H9 (cell line): ENCODE results near the gene CRACR2B. TPM values are rescaled to one million over a fixed set of nuclear protein-coding genes. Genes with fewer than 3 reads are reported as not detected.

Experiments used
- DNase-seq: peaks from one replicate; pipeline ENCODE4 v3.0.0-alpha.2; 2017
- H2AFZ ChIP-seq: one replicate; pipeline ENCODE4 v1.6.1; 2013; ENCODE audit warnings: mild to moderate bottlenecking, low read length, control low read depth, moderate library complexity
- H2AK5ac ChIP-seq: 2 replicates; pipeline ENCODE4 v1.6.1; 2013; ENCODE audit warnings: low read length, control low read depth, mixed read lengths; ENCODE audit not compliant: insufficient read length
- H2BK120ac ChIP-seq: one replicate; pipeline ENCODE4 v1.6.1; 2013; ENCODE audit warnings: low read depth, mild to moderate bottlenecking, low read length, control low read depth, inconsistent platforms; ENCODE audit not compliant: poor library complexity, severe bottlenecking
- H2BK12ac ChIP-seq: 2 replicates; pipeline ENCODE4 v1.6.1; 2013; ENCODE audit warnings: low read length, control low read depth, mixed read lengths, low read depth; ENCODE audit not compliant: insufficient read length
- H2BK15ac ChIP-seq: 2 replicates; pipeline ENCODE4 v1.6.1; 2013; ENCODE audit warnings: low read depth, low read length, control low read depth
- H2BK20ac ChIP-seq: one replicate; pipeline ENCODE4 v1.6.1; 2013; ENCODE audit warnings: low read depth, mild to moderate bottlenecking, low read length, control low read depth, inconsistent platforms; ENCODE audit not compliant: poor library complexity, severe bottlenecking
- H2BK5ac ChIP-seq: 2 replicates; pipeline ENCODE4 v1.6.1; 2013; ENCODE audit warnings: low read length, control low read depth, mixed read lengths; ENCODE audit not compliant: insufficient read length
- H3K14ac ChIP-seq: 2 replicates; pipeline ENCODE4 v1.6.1; 2013; ENCODE audit warnings: low read length, control low read depth; ENCODE audit not compliant: insufficient read depth
- H3K18ac ChIP-seq: 2 replicates; pipeline ENCODE4 v1.6.1; 2013; ENCODE audit warnings: low read depth, mild to moderate bottlenecking, mixed read lengths, low read length, control low read depth; ENCODE audit not compliant: insufficient read length
- H3K23ac ChIP-seq: 2 replicates; pipeline ENCODE4 v1.6.1; 2013; ENCODE audit warnings: low read length, control low read depth, mixed read lengths, low read depth; ENCODE audit not compliant: insufficient read length
- H3K23me2 ChIP-seq: 2 replicates; pipeline ENCODE4 v1.6.1; 2013; ENCODE audit warnings: low read depth, mild to moderate bottlenecking, mixed read lengths, low read length, control low read depth; ENCODE audit not compliant: insufficient read length, poor library complexity, severe bottlenecking
- H3K27ac ChIP-seq: 2 replicates; pipeline ENCODE4 v1.5.1; 2013; ENCODE audit warnings: low read length, control low read depth, mixed read lengths, low read depth; ENCODE audit not compliant: insufficient read length
- H3K27me3 ChIP-seq: 2 replicates; pipeline ENCODE4 v1.6.1; 2013; ENCODE audit warnings: low read length, control low read depth, inconsistent platforms; ENCODE audit not compliant: insufficient read depth
- H3K4ac ChIP-seq: 2 replicates; pipeline ENCODE4 v1.6.1; 2013; ENCODE audit warnings: low read depth, mild to moderate bottlenecking, control low read depth, inconsistent platforms, low read length, moderate library complexity
- H3K4me1 ChIP-seq: 2 replicates; pipeline ENCODE4 v1.6.1; 2013; ENCODE audit warnings: low read length, control low read depth, inconsistent platforms; ENCODE audit not compliant: insufficient read depth
- H3K4me2 ChIP-seq: 2 replicates; pipeline ENCODE4 v1.6.1; 2013; ENCODE audit warnings: low read length, control low read depth, mixed read lengths; ENCODE audit not compliant: insufficient read length, insufficient read depth
- H3K56ac ChIP-seq: 2 replicates; pipeline ENCODE4 v1.6.1; 2013; ENCODE audit warnings: low read depth, mild to moderate bottlenecking, mixed read lengths, low read length, control low read depth; ENCODE audit not compliant: insufficient read length
- H3K79me1 ChIP-seq: 2 replicates; pipeline ENCODE4 v1.6.1; 2013; ENCODE audit warnings: low read depth, mild to moderate bottlenecking, moderate library complexity, low read length, control low read depth, inconsistent platforms; ENCODE audit not compliant: insufficient read depth, poor library complexity, severe bottlenecking
- H3K79me2 ChIP-seq: 2 replicates; pipeline ENCODE4 v1.6.1; 2013; ENCODE audit warnings: low read length, control low read depth, inconsistent platforms; ENCODE audit not compliant: insufficient read depth
- H3K9ac ChIP-seq: 2 replicates; pipeline ENCODE4 v1.6.1; 2013; ENCODE audit warnings: low read length, control low read depth, mixed read lengths; ENCODE audit not compliant: insufficient read length; ENCODE audit errors: extremely low read depth
- H3K9me3 ChIP-seq: one replicate; pipeline ENCODE4 v1.6.1; 2013; ENCODE audit warnings: low read depth, low read length, inconsistent platforms; ENCODE audit not compliant: control insufficient read depth
- H3T11ph ChIP-seq: one replicate; pipeline ENCODE4 v1.6.1; 2013; ENCODE audit warnings: mild to moderate bottlenecking, low read length, control low read depth, inconsistent platforms
- H4K20me1 ChIP-seq: one replicate; pipeline ENCODE4 v1.6.1; 2013; ENCODE audit not compliant: control insufficient read depth, insufficient read length, insufficient read depth
- H4K5ac ChIP-seq: 2 replicates; pipeline ENCODE4 v1.6.1; 2013; ENCODE audit warnings: low read depth, mild to moderate bottlenecking, mixed read lengths, low read length, control low read depth; ENCODE audit not compliant: insufficient read length
- H4K8ac ChIP-seq: replicated peaks from 2 replicates; pipeline ENCODE4 v1.6.1; 2013; ENCODE audit warnings: low read length, control low read depth, mixed read lengths, low read depth; ENCODE audit not compliant: insufficient read length
- H4K91ac ChIP-seq: 2 replicates; pipeline ENCODE4 v1.6.1; 2013; ENCODE audit warnings: low read depth, mild to moderate bottlenecking, moderate library complexity, mixed read lengths, low read length, control low read depth; ENCODE audit not compliant: insufficient read length
- H3K27ac Mint-ChIP-seq, 3 experiments: 2 replicates in 2 of 3; 3 replicates in 1 of 3; pipeline ENCODE4 v1.8.0; 2020 to 2021; ENCODE audit warnings: mixed read lengths in 3 of 3, mild to moderate bottlenecking in 1 of 3, moderate library complexity in 1 of 3
- H3K27me3 Mint-ChIP-seq: 2 replicates; pipeline ENCODE4 v1.8.0; 2021; ENCODE audit warnings: low read depth, mild to moderate bottlenecking, moderate library complexity, mixed read lengths
- H3K36me3 Mint-ChIP-seq, 3 experiments: 2 replicates in 2 of 3; 3 replicates in 1 of 3; pipeline ENCODE4 v1.8.0; 2020 to 2021; ENCODE audit warnings: low read depth in 3 of 3, mixed read lengths in 3 of 3; ENCODE audit not compliant: insufficient read depth in 1 of 3
- H3K4me1 Mint-ChIP-seq, 2 experiments: 2 replicates each; pipeline ENCODE4 v1.8.0; 2020; ENCODE audit warnings: mixed read lengths in 2 of 2
- H3K4me3 Mint-ChIP-seq, 2 experiments: 2 replicates in 1 of 2; 3 replicates in 1 of 2; pipeline ENCODE4 v1.8.0; 2020 to 2021; ENCODE audit warnings: mild to moderate bottlenecking in 2 of 2, mixed read lengths in 2 of 2, moderate library complexity in 1 of 2
- H3K9me3 Mint-ChIP-seq, 2 experiments: 2 replicates in 1 of 2; 3 replicates in 1 of 2; pipeline ENCODE4 v1.8.0; 2020; ENCODE audit warnings: mild to moderate bottlenecking in 2 of 2, mixed read lengths in 2 of 2, moderate library complexity in 1 of 2
- CTCF ChIP-seq: fragments of 200-600 bp; sonication (generic); conservative IDR thresholded peaks from 3 replicates; pipeline ENCODE4 v1.8.0; 2021; ENCODE audit warnings: antibody characterized with exemption, mild to moderate bottlenecking
- WGBS: extraction: QIAGEN DNeasy Blood & Tissue Kit; methylation state at CpG from one replicate; pipeline ENCODE4 v1.1.7; 2013; ENCODE audit warnings: missing lambda C conversion rate, low lambda C conversion rate, mixed read lengths; ENCODE audit not compliant: insufficient read length; ENCODE audit errors: extremely low coverage; 5-methylcytosine and 5-hydroxymethylcytosine counted together
- total RNA-seq: library from RNA; stranded (reverse); gene quantifications from 2 replicates; pipeline ENCODE4 v1.2.1, GENCODE V29; 2021

Gene CRACR2B
- total RNA-seq, 1 experiment from 2014 or later = 29.0 TPM

- no peaks in the 10 kb centered on the region for H3K9me3 Mint-ChIP-seq
- no CpG with 5 or more reads among the region's 27 CpGs for WGBS
Observed at GRCh38 chr11:841981-842369, 14.3 kb downstream of the CRACR2B start.

More at GRCh38 chr11:841981-842369, 14.3 kb downstream of the CRACR2B start:
- Histone ChIP-seq H3K56ac (no peak overlapping the region), H3K14ac (peak overlapping the region; percentile 20; the same call in 1 of the 2 replicates), H2BK15ac (no peak overlapping the region), H3K4me2 (peak overlapping the region; percentile 66), H3T11ph (no peak overlapping the region), H4K8ac (no peak overlapping the region), H2BK20ac (no peak overlapping the region), H3K9me3 (no peaks in the 10 kb centered on the region), H3K4me1 (peaks cover 2% of the 10 kb centered on the region; the same call in 1 of the 2 replicates), H4K20me1 (peaks cover 6% of the 10 kb centered on the region), H3K79me1 (peaks cover 2% of the 10 kb centered on the region), H2AFZ (no peak overlapping the region), H3K23me2 (peaks cover 12% of the 10 kb centered on the region), H3K4ac (no peak overlapping the region), H2BK5ac (no peak overlapping the region), H2AK5ac (no peak overlapping the region), H3K27ac (no peak overlapping the region), H3K9ac (peak overlapping the region; percentile 80), H3K23ac (no peak overlapping the region), H3K18ac (no peak overlapping the region), H4K5ac (no peak overlapping the region), H3K79me2 (no peaks in the 10 kb centered on the region; the same call in 1 of the 2 replicates), H3K27me3 (no peaks in the 10 kb centered on the region), H4K91ac (no peak overlapping the region), H2BK120ac (no peak overlapping the region), H2BK12ac (no peak overlapping the region)
- Mint-ChIP-seq H3K4me1 (peaks cover 17 to 38% of the 10 kb centered on the region in 2 experiments), H3K27me3 (peaks cover 2% of the 10 kb centered on the region; the same call in 1 of the 2 replicates), H3K27ac (peak overlapping the region in 1 of 3 experiments; percentile 93; a peak in 3 of 7 replicates), H3K36me3 (peaks cover 5 to 41% (median 37%) of the 10 kb centered on the region in 3 experiments; a peak in 6 of 7 replicates), H3K4me3 (peak overlapping the region; percentile 84 to 91)
- TF ChIP-seq CTCF = no peak
- DNase-seq = no peak
